HEK293 (cell line): ENCODE data around the gene SRSF4.

Source experiments
- ZBTB48 ChIP-seq: fragments of 450-650 bp; formaldehyde crosslinking; IDR thresholded peaks from 2 replicates; pipeline ENCODE4 v1.5.1; 2016; ENCODE audit warnings: missing biosample characterization, missing genetic modification characterization
- ZNF138 ChIP-seq: fragments of 450-650 bp; formaldehyde crosslinking; IDR thresholded peaks from 2 replicates; pipeline ENCODE4 v1.5.1; 2016; ENCODE audit warnings: missing biosample characterization, missing genetic modification characterization, borderline replicate concordance
- ZNF155 ChIP-seq: fragments of 450-650 bp; formaldehyde crosslinking; IDR thresholded peaks from 2 replicates; pipeline ENCODE4 v1.5.1; 2016; ENCODE audit warnings: missing biosample characterization, missing genetic modification characterization
- ZNF274 ChIP-seq, 2 experiments: fragments of 200-500 bp in 1 of 2; fragments of 450-650 bp in 1 of 2; sonication (Bioruptor generic) in 1 of 2; formaldehyde crosslinking in 1 of 2; IDR thresholded peaks; 2 replicates each; pipeline versions ENCODE4 v1.5.1 to v1.6.1; 2014 to 2016; ENCODE audit warnings: borderline replicate concordance in 1 of 2, inconsistent platforms in 1 of 2, low read length in 1 of 2, missing biosample characterization in 1 of 2, missing genetic modification characterization in 1 of 2
- ZNF302 ChIP-seq: fragments of 450-650 bp; formaldehyde crosslinking; IDR thresholded peaks from 2 replicates; pipeline ENCODE4 v1.5.1; 2016; ENCODE audit warnings: missing biosample characterization, missing genetic modification characterization, low read depth
- ZNF561 ChIP-seq: fragments of 450-650 bp; IDR thresholded peaks from 2 replicates; pipeline ENCODE4 v1.5.1; 2018; ENCODE audit warnings: missing biosample characterization, missing genetic modification characterization, borderline replicate concordance
- TF ChIP-seq, protein P1 (sequence below): fragments of 450-650 bp; formaldehyde crosslinking; IDR thresholded peaks from 2 replicates; pipeline ENCODE4 v1.5.1; 2016; ENCODE audit warnings: missing biosample characterization, missing genetic modification characterization

DNA sequence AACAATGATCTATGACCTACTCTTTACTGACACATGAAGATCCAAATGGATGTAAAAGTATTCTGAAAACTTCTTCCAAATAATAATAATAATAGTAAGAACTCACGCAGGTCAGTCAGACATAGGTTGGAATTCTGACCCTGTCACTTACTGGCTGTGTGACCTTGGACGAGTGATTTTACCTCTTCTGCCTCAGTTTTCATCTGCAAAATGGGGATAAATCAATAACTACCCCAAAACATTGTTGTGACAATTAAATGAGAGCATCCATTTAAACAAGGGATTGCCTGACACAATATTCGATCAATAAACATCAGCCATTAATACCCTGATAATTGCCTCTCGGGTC lies 48.5 kb upstream of the SRSF4 start:
- TF ChIP-seq, protein P1, sequence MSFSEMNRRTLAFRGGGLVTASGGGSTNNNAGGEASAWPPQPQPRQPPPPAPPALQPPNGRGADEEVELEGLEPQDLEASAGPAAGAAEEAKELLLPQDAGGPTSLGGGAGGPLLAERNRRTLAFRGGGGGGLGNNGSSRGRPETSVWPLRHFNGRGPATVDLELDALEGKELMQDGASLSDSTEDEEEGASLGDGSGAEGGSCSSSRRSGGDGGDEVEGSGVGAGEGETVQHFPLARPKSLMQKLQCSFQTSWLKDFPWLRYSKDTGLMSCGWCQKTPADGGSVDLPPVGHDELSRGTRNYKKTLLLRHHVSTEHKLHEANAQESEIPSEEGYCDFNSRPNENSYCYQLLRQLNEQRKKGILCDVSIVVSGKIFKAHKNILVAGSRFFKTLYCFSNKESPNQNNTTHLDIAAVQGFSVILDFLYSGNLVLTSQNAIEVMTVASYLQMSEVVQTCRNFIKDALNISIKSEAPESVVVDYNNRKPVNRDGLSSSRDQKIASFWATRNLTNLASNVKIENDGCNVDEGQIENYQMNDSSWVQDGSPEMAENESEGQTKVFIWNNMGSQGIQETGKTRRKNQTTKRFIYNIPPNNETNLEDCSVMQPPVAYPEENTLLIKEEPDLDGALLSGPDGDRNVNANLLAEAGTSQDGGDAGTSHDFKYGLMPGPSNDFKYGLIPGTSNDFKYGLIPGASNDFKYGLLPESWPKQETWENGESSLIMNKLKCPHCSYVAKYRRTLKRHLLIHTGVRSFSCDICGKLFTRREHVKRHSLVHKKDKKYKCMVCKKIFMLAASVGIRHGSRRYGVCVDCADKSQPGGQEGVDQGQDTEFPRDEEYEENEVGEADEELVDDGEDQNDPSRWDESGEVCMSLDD (tag by site-specific recombination), result no peak
- TF ChIP-seq ZBTB48 (tag by site-specific recombination), result no peak
- no peak for TF ChIP-seq ZNF561 (tag by site-specific recombination)
- no peak for TF ChIP-seq ZNF138
- TF ChIP-seq ZNF302 (tag by site-specific recombination), result no peak
- TF ChIP-seq ZNF274 (IDR thresholded peaks at IDR 0.05; ENCODE audit: low read length), result no peak
- no peak for TF ChIP-seq ZNF274 (tag by site-specific recombination; IDR thresholded peaks at IDR 0.05; ENCODE audit: borderline replicate concordance)
- no peak for TF ChIP-seq ZNF155
